ENCODE measurements around the gene LUZP1. TPM values are rescaled to one million over a fixed set of nuclear protein-coding genes. Genes with fewer than 3 reads are reported as not detected.

Gene LUZP1
- total and polyA plus RNA-seq, 4 donors: 2.6 to 9.3 (median 5.1) TPM

GRCh38 chr1:23065385-23065784, 103.3 kb downstream of the LUZP1 start:
- no peak overlapping the region for H3K9ac ChIP-seq (ENCODE audit: low read depth in 1 of 2, low read length in 2 of 2)
- TF ChIP-seq EGR1 (IDR thresholded peaks at IDR 0.05; ENCODE audit: low read depth in 2 of 2) (no peak), SP1 (IDR thresholded peaks at IDR 0.05) (no peak), YY1 (IDR thresholded peaks at IDR 0.05) (no peak), FOXA1 (IDR thresholded peaks at IDR 0.05) (no peak), JUND (IDR thresholded peaks at IDR 0.05) (no peak), RAD21 (IDR thresholded peaks at IDR 0.05) (no peak)
- TF ChIP-seq, protein P1, sequence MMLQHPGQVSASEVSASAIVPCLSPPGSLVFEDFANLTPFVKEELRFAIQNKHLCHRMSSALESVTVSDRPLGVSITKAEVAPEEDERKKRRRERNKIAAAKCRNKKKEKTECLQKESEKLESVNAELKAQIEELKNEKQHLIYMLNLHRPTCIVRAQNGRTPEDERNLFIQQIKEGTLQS (IDR thresholded peaks at IDR 0.05): no peak
- DNase-seq (ENCODE audit: low spot score): no peak
- no peaks in the 10 kb centered on the region for H3K9me3 ChIP-seq (ENCODE audit: control insufficient read depth in 4 of 4, low read length in 3 of 4)
- H3K4me1 ChIP-seq (ENCODE audit: control insufficient read depth in 4 of 4, insufficient read depth in 4 of 4, low read length in 3 of 4): no peaks in the 10 kb centered on the region
- no peaks in the 10 kb centered on the region for H3K27me3 ChIP-seq (ENCODE audit: control insufficient read depth in 4 of 4, insufficient read depth in 4 of 4, low read length in 3 of 4)
- 95% methylated on average over 2 of the region's 2 CpGs for WGBS
- no peak overlapping the region for H3K27ac ChIP-seq (ENCODE audit: low read depth in 1 of 2, low read length in 2 of 2)
- H3K4me3 ChIP-seq (ENCODE audit: low read depth in 1 of 3, low read length in 3 of 3): no peak overlapping the region
- H3K36me3 ChIP-seq (ENCODE audit: control insufficient read depth in 4 of 4, insufficient read depth in 3 of 4, low read depth in 1 of 4, low read length in 3 of 4): peaks cover 3 to 30% (median 17%) of the 10 kb centered on the region in 4 donors

DNA sequence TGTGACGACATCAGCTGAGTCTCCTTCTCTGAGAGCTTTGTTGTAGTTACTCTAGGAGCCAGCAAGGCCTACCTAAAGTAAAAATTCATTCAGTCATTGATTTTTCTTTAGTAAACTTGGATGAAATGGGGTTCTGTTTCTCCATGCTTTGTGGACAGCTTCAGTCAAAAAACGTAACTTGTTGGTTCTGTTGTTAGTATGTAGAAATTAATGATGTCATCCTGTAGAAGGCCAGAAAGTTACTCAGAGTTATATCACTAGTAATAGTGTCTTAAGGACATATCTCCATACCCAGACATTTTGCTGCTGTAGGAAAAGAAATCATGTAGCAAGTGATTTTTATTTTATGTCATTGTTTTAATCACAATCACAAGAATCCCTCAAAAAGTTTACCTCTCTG, 106.4 kb downstream of the LUZP1 start:
- no peak for DNase-seq (ENCODE audit: low spot score)
- no peaks in the 10 kb centered on the region for H3K4me1 ChIP-seq (ENCODE audit: control insufficient read depth in 4 of 4, insufficient read depth in 4 of 4, low read length in 3 of 4)
- H3K36me3 ChIP-seq (ENCODE audit: control insufficient read depth in 4 of 4, insufficient read depth in 3 of 4, low read depth in 1 of 4, low read length in 3 of 4): peaks cover 6 to 37% (median 21%) of the 10 kb centered on the region in 4 donors
- H3K9ac ChIP-seq (ENCODE audit: low read depth in 1 of 2, low read length in 2 of 2): no peak overlapping the region
- H3K4me3 ChIP-seq (ENCODE audit: low read depth in 1 of 3, low read length in 3 of 3): no peak overlapping the region
- 93% methylated on average over 2 of the region's 2 CpGs for WGBS
- TF ChIP-seq, protein P2, sequence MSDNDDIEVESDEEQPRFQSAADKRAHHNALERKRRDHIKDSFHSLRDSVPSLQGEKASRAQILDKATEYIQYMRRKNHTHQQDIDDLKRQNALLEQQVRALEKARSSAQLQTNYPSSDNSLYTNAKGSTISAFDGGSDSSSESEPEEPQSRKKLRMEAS (IDR thresholded peaks at IDR 0.05): no peak
- TF ChIP-seq CTCF (IDR thresholded peaks at IDR 0.05; ENCODE audit: low read depth, low read length, missing input control) (no peak), FOXA2 (IDR thresholded peaks at IDR 0.05) (no peak), ZBTB33 (IDR thresholded peaks at IDR 0.05) (no peak), EGR1 (IDR thresholded peaks at IDR 0.05; ENCODE audit: low read depth in 2 of 2) (no peak), NR2F2 (IDR thresholded peaks at IDR 0.05) (no peak)
- H3K27me3 ChIP-seq (ENCODE audit: control insufficient read depth in 4 of 4, insufficient read depth in 4 of 4, low read length in 3 of 4): no peaks in the 10 kb centered on the region
- H3K9me3 ChIP-seq (ENCODE audit: control insufficient read depth in 4 of 4, low read length in 3 of 4): no peaks in the 10 kb centered on the region
- no peak overlapping the region for H3K27ac ChIP-seq (ENCODE audit: low read depth in 1 of 2, low read length in 2 of 2)

GRCh38 chr1:23057301-23057700, 111.4 kb downstream of the LUZP1 start:
- Histone ChIP-seq H3K9ac (ENCODE audit: low read depth in 1 of 2, low read length in 2 of 2) (no peak overlapping the region), H3K27me3 (ENCODE audit: control insufficient read depth in 4 of 4, insufficient read depth in 4 of 4, low read length in 3 of 4) (no peaks in the 10 kb centered on the region), H3K9me3 (ENCODE audit: control insufficient read depth in 4 of 4, low read length in 3 of 4) (no peaks in the 10 kb centered on the region), H3K4me1 (ENCODE audit: control insufficient read depth in 4 of 4, insufficient read depth in 4 of 4, low read length in 3 of 4) (no peaks in the 10 kb centered on the region), H3K36me3 (ENCODE audit: control insufficient read depth in 4 of 4, insufficient read depth in 3 of 4, low read depth in 1 of 4, low read length in 3 of 4) (peaks cover 4 to 39% (median 21%) of the 10 kb centered on the region in 4 donors), H3K27ac (ENCODE audit: low read depth in 1 of 2, low read length in 2 of 2) (no peak overlapping the region), H3K4me3 (ENCODE audit: low read depth in 1 of 3, low read length in 3 of 3) (no peak overlapping the region)
- DNase-seq (ENCODE audit: low spot score): no peak
- no peak for TF ChIP-seq TAF1 (conservative IDR thresholded peaks at IDR 0.05)
- 97% methylated on average over 5 of the region's 5 CpGs for WGBS

All from liver (tissue), 9 donors.